GM12873 (cell line): ENCODE measurements around the gene ADIPOR1.

Experiments
- CTCF ChIP-seq: IDR thresholded peaks from 2 replicates; pipeline ENCODE4 v1.5.1; 2012; ENCODE audit warnings: low read depth, mild to moderate bottlenecking, moderate library complexity, low read length, control low read depth; ENCODE audit not compliant: insufficient read depth; ENCODE audit errors: missing control alignments

Gene ADIPOR1

GRCh38 chr1:202979459-202979858 is 21.3 kb upstream of the ADIPOR1 start:
- no peak for TF ChIP-seq CTCF

- TF ChIP-seq CTCF = no peak
Observed at GRCh38 chr1:202976633-202977032, 18.5 kb upstream of the ADIPOR1 start.

GRCh38 chr1:202974856-202975255 is 16.7 kb upstream of the ADIPOR1 start:
- no peak for TF ChIP-seq CTCF

- no peak for TF ChIP-seq CTCF
Observed at GRCh38 chr1:202972046-202972445, 13.9 kb upstream of the ADIPOR1 start.

GRCh38 chr1:202968895-202969295 is 10.8 kb upstream of the ADIPOR1 start:
- peak; percentile 86 for TF ChIP-seq CTCF

GRCh38 chr1:202968351-202968750 is 10.2 kb upstream of the ADIPOR1 start:
- TF ChIP-seq CTCF = no peak

- TF ChIP-seq CTCF = no peak
Observed at GRCh38 chr1:202967684-202968281, 9.7 kb upstream of the ADIPOR1 start.
